PFSK-1 (cell line): ENCODE measurements around the gene S100A14.

Experiments used
- POLR2AphosphoS5 ChIP-seq: IDR thresholded peaks from 2 replicates; pipeline ENCODE4 v1.6.1; 2012; ENCODE audit warnings: low read depth, mild to moderate bottlenecking, control low read depth, low read length, moderate library complexity
- REST ChIP-seq, 2 experiments: IDR thresholded peaks; 2 replicates each; pipeline versions ENCODE4 v1.6.1 to v1.8.0; 2011 to 2012; ENCODE audit warnings: low read depth in 2 of 2, low read length in 2 of 2, control low read depth in 1 of 2, inconsistent platforms in 1 of 2, mild to moderate bottlenecking in 1 of 2, moderate library complexity in 1 of 2; ENCODE audit not compliant: insufficient read depth in 1 of 2
- TAF1 ChIP-seq: IDR thresholded peaks from 2 replicates; pipeline ENCODE4 v1.6.1; 2012; ENCODE audit warnings: low read length, control low read depth, borderline replicate concordance; ENCODE audit not compliant: insufficient read depth

GRCh38 chr1:153585006-153585405 lies 31.1 kb downstream of the S100A14 start:
- TF ChIP-seq REST (IDR thresholded peaks at IDR 0.05; ENCODE audit: insufficient read depth in 1 of 2, low read depth in 2 of 2, low read length in 2 of 2) (no peak), POLR2AphosphoS5 (no peak), TAF1 (no peak)
